HG03457 (cell line): ENCODE data around the gene GDF15.
"Not testable (repeated sequence)": the region's sequence is repeated elsewhere in the genome, so short reads cannot be mapped to it uniquely, and the experiment has no call there.

ENCODE experiments used
- ATAC-seq: cut with Tn5 transposase; IDR thresholded peaks from one replicate; pipeline ENCODE4 v1.9.1; 2021; ENCODE audit warnings: moderate number of reproducible peaks; ENCODE audit not compliant: unreplicated experiment

The GDF15 gene, protein sequence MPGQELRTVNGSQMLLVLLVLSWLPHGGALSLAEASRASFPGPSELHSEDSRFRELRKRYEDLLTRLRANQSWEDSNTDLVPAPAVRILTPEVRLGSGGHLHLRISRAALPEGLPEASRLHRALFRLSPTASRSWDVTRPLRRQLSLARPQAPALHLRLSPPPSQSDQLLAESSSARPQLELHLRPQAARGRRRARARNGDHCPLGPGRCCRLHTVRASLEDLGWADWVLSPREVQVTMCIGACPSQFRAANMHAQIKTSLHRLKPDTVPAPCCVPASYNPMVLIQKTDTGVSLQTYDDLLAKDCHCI

DNA sequence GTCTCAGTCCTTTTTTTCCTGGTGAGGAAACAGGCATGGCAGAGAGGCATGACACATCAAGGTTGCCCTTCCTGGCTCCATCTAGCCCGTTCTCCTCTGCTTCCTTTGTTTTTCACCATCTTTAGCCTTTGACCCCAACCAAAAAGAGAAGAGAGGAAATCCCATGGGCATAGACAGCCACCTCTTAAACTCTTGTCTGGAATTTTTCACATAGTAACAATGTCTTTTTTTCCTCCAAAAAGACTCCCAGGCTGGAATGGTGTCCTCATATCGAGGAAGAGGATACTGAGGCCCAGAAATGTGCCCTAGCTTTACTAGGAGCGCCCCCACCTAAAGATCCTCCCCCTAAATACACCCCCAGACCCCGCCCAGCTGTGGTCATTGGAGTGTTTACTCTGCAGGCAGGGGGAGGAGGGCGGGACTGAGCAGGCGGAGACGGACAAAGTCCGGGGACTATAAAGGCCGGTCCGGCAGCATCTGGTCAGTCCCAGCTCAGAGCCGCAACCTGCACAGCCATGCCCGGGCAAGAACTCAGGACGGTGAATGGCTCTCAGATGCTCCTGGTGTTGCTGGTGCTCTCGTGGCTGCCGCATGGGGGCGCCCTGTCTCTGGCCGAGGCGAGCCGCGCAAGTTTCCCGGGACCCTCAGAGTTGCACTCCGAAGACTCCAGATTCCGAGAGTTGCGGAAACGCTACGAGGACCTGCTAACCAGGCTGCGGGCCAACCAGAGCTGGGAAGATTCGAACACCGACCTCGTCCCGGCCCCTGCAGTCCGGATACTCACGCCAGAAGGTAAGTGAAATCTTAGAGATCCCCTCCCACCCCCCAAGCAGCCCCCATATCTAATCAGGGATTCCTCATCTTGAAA is at the start of gene GDF15:
Gene GDF15 (plus strand): TSS at position 484 of the 868 bp plus-strand sequence. CDS start 32 bp downstream, at position 516.
- ATAC-seq = no peak

DNA sequence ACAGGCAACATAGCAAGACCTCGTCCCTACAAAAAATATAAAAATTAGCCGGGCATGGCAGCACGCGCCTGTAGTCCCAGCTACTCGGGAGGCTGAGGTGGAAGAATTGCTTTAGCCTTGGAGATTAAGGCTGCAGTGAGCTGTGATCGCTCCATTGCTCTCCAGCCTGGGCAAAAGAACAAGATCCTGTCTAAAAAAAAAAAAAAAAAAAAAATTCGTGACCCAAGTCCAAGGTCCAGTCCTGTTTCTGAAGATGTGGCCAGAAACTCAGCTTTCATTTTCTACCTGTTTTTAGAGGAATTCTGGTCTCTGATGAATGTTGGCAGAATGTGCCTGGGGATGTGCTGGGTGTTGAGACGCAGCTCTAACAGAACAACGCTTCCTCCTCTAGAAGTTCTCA is 47.4 kb upstream of the GDF15 start:
- ATAC-seq = no peak

DNA sequence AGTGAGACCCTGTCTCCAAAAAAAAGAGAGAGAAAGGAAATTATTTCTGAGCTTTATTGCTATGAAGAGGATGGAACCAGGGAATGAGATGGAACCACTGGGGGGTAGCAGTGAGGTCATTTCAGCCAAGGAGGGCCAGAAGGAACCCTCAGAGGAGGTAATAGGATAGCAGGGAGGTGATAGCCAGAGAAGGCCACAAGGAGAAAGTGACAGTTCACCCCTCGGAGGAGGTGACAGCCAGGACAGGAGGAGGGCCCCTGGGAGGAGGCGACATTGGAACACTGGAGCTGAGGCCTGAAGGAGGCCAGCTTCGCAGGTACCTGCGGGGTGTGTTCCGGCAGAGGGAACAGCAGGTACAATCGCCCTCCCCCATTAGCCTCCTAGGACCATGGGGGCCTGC is 46.2 kb upstream of the GDF15 start:
- ATAC-seq = no peak

DNA sequence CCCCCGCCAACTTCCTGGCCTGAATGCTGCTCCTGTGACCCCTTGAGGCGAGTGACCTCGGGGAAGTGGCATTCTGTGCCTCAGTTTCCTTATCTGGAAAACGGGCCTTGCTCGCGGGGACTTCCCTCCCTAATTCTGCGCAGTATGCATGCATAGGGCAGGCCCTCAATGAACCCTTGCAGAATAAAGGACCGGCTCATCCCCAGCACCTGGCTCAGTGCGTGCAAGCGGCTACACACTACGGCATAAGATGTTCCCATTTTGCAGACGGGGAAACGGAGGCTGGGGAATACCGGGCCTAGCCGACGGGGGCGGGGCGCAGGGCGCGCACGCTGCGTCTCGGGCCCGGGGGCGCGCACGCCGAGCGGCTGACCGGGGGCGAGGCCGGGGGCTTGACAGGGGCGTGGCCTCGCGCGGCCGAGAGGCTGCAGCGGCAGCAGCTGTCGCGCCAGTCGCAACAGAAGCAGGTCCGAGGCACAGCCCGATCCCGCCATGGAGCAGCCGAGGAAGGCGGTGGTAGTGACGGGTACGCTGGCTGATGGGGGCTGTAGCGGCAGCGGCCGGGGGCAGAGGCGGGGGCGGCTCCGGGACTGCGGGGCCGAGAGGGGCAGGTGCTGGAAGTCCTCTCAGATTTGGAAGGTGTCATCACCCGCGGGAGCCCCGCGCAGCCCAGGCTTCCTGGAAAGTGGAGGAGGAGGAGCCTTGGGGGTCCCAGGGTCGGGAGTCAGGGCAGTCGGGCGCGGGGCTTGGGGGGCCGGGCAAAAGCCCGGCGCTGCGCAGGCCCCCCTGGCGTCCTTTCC is 45.6 kb upstream of the GDF15 start, which contains the start of gene PGPEP1:
Gene PGPEP1 (plus strand): TSS at position 409 of the 800 bp plus-strand sequence. CDS start 84 bp downstream, at position 493.
- no peak for ATAC-seq

DNA sequence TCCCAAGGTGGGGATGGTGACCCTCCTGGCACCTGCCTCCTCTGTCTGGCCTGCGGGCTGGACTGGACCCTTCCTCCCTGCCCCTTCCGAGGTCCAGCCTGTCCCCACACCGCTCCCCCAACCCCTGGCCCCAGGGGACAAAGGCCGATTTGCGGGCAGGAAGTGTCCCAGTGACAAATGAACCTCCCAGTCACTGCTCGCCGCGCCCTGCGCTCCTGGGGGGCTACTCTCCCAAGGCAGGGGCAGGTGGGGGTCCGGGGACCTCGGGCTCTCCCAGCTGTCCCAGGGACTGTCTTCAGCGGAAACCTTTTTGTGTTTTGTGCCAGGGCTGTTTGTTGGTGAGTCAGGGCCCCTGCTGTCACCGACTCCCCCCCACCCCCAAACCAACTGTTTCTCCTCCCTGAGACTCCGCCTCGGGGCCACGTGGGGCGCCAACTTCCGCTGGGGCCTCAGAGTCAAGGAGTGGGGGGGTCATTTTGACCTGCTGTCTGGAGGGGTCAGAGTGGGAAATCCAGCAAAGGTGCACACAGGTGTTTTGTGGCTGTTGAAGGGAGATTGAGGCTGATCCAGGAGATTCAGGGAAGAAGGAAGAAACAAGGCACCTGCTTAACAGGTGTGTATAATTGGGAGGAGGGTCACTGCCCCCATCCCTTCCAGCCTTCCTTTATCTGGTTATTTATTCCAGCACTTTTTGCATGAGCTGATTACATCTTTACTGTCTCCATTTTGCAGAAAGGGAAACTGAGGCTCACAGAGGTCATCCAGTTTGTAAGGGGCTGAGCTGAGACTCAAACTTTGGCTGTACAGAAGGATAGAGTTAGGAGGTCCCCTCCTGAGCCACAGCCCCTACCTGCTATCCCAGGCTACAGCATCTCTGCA is 44.7 kb upstream of the GDF15 start:
- ATAC-seq = no peak

DNA sequence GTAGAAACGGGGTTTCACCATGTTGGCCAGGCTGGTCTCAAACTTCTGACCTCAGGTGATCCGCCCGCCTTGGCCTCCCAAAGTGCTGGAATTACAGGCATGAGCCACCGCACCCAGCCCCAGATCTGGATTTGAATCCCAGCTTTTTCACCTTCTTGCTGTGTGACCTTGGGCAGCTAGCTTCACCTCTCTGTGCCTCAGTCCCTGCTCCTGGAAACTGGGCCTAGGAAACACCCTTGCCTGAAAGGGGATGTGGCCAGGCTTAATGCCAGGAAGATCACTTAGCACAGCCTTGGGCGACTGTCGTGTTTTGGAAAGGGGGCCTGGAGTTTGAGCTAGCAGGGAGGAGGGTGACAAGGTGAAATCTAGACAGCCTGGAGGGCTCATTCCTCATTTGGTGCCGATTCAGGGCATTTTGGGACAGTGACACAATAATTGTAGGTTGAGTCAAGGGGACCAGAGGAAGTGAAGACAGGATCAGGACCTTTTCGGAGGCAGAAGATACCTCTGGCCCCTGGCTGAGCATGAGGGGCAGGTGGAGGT is 43.8 kb upstream of the GDF15 start:
- ATAC-seq = no peak

DNA sequence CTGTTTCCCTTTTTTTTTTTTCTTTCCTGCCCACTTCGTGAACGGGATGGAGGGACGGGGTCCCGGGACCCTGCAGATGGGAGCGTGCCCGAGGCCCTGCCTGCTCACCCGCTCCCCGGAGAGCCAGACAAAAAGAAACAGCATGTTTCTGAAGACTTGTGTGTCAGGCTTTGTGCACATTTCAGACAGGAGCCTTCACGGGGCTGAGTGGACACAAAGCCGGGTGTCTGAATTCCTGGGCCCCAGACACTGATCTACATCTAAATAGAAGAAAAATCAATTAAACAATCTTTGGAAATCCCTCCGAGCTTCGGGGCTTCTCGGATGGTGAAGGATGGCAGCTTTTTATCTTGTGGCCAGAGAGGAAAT is 41.4 kb upstream of the GDF15 start:
- no peak for ATAC-seq

DNA sequence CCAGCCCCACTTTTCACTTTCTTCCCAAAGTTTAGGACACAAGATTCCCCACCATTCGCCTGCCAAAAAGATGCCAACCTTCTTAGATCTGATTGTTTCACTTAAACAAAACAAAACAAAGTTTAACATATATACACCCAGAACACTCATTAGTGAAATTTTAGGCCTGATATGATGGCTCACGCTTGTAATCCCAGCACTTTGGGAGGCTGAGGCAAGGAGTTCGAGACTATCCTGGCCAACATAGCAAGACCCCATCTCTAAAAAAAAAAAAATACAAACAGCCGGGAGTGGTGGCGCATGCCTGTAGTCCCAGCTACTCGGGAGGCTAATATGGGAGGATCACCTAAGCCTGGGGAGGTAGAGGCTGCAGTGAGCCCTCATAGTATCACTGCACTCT is 40.7 kb upstream of the GDF15 start:
- no peak for ATAC-seq

DNA sequence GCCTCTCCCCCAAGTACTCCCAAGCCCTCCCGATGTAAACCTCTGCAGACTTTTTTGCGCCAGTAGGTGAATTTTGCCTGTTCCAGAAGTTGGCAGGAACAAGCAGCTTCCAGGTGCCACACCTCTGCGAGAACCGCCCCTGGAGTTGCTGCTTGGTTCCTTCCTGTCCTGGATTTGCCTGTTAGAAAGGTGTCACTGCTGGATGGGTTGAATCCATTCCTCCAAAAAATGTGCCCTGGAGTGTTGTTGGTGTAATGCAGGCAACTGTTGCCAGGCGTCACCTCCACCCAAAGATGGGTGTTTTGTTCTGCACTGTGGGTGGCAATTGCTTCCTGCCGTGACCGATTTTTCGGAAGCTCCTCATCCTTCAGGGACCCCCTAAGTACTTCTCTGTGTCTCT is 39.9 kb upstream of the GDF15 start:
- no peak for ATAC-seq

DNA sequence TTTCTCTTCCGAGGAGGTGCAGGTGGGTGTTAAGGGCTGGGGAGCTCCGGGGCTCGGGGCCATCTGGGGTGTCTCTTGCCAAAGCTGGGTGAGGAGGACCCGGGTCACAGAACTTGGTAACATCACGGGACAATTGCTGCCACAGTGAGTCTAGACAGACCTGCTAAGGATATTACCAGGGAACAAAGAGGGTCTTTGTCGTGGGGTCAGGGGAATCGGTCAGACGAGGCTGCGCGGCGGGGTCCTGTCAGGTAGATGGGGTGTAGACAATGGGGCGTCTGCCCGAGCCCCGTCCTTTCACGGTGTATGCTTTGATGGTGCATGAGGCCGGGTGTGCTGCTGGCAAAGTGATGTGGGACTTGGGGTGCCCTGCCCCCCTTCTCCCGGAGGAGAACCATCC is 37.8 kb upstream of the GDF15 start:
- no peak for ATAC-seq

DNA sequence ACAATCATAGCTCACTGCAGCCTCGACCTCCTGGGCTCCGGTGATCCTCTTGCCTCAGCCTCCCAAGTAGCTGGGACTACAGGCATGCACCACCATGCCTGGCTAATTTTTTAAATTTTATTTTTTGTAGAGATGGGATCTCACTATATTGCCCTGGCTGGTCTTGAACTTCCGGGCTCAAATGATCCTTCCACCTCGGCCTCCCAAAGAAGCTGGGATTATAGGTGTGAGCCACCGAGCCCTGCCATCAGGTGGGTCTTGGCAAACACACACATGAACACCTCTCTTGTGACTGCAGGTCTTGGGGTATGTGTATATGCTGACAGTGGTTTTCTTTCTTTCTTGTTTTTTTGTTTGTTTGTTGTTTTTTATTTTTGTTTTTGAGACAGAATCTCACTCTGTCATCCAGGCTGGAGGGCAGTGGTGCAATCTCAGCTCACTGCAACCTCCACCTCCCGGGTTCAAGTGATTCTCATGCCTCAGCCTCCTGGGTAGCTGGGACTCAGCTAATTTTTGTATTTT is 37.1 kb upstream of the GDF15 start:
- ATAC-seq = not testable (repeated sequence)

DNA sequence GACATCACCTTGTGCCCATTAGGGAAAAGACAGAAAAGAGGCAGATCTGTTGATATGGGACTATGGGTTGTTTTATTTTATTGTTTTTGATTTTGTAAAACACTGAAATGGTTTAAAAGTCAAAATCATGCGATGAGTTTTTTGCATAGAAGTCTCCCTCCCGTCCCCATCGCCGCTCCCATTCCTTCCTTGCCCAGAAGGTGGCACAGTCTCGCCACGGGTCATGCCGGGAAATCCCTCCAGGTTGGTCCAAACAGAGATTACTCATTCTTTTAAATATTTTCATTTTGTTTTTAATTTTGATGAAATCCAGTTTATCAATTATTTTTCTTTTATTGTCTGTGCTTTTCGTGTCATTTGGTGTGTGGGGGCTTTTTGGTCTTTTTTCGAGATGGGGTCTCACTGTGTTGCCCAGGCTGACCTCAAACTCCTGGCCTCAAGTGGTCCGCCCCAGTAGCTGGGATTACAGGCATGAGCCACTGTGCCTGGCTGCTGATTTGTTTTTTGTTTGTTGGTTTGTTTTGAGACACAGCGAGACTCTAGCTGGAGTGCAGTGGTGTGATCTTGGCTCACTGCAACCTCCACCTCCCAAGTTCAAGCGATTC is 36.3 kb upstream of the GDF15 start:
- no peak for ATAC-seq

DNA sequence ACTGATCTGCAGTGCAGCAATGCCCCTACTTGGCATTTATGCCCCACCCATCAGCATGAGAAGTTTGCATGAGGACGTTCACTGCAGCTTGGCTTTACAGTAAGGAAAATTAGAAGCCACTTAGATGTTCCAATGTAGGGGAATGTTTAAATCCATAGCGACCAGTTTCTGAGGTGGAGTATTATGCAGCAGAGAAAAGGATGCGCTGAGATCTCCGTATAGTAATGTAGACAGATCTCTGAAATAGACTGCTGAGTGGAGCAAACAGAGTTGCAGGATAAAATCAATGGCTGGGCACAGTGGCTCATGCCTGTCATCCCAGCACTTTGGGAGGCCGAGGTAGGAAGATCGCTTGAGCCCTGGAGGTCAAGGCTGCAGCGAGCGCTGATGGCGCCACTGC is 35.5 kb upstream of the GDF15 start:
- no peak for ATAC-seq

DNA sequence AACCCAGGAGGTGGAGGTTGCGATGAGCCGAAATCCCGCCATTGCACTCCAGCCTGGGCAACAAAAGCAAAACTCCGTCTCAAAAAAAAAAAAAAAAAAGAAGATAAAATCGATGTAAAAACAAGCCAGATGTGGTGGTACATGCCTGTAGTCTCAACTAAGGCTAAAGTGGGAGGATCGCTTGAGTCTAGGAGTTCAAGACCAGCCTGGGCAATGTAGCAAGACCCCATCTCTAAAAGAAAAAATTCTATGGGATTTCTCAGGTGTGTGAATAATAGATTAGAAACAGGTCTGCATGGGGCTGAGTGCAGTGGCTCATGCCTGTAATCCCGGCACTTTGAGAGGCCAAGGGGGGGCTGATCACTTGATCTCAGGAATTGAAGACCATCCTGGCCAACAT is 34.4 kb upstream of the GDF15 start:
- no peak for ATAC-seq

DNA sequence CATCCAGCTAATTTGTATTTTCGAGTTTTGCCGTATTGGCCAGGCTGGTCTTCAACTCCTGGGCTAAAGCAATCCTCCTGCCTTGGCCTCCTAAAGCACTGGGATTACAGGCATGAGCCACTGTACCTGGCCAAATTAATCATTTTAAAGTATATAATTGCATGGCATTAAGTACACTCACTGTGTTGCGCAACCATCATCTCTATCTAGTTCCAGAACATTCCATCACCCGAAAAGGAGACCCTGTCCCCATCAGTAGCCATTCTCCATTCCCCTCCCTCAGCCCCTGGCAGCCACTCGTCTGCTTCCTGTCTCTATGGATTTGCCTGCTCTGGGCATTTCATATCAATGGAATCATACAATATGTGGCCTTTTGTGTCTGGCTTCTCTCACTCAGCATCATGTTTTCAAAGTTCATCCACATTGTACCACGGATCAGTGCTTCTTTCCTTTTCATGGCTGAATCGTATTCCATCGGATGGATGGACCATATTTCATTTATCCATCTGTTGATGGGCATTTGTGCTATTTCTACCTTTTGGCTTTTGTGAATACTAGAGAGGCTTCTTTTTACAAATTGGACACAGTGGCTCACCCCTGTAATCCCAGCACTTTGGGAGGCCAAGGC is 32.5 kb upstream of the GDF15 start:
- ATAC-seq = no peak

DNA sequence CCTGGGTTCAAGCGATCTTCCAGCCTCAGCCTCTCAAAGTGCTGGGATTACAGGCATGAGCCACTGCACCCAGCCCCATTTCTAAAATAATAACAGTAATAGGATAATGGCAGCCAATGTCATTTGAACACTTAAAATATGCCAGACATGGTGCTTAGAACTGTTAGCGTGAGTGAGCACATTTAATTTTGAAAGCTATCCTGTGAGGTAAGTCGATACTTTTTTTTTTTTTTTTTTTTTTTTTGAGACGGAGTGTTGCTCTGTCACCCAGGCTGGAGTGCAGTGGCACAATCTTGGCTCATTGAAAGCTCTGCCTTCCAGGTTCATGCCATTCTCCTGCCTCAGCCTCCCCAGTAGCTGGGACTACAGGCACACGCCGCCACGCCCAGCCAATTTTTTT is 31.2 kb upstream of the GDF15 start:
- not testable (repeated sequence) for ATAC-seq

DNA sequence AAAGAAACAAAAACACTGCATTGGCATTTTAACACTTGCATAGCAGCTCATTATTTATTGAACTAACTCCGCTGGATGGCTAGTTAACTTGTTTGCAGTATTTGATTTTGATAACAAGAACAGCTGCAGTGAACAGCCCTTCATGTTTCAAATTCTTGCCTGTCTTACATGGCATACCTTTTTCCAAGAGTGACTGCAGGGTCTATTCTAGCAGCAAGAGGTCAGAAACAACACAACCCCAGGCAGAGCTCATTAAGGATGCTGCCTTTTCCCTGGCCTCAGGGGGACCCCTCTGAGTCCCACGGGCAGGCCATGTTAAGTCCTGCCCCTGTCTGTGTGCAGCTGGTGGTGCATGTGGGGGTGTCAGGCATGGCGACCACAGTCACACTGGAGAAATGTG is 28.9 kb upstream of the GDF15 start:
- ATAC-seq = no peak

DNA sequence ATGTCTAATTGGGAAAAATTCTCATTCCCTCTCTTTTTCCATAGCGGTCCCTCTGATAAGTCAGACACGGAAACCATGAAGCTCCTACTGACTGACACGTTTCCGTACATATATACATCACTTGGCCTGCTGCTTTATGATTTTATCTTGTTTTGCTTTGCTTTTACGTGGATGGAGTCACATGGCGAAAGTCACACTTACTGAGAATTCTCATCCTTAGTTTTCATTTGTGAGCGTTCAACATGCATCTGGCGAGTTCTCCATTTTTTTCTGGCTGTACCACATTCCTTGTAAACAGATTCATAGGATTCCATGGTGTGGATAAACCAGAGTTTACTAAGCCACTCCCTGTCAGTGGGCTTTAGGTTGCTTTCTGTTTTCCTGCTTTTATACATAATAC is 24.3 kb upstream of the GDF15 start:
- ATAC-seq = no peak

DNA sequence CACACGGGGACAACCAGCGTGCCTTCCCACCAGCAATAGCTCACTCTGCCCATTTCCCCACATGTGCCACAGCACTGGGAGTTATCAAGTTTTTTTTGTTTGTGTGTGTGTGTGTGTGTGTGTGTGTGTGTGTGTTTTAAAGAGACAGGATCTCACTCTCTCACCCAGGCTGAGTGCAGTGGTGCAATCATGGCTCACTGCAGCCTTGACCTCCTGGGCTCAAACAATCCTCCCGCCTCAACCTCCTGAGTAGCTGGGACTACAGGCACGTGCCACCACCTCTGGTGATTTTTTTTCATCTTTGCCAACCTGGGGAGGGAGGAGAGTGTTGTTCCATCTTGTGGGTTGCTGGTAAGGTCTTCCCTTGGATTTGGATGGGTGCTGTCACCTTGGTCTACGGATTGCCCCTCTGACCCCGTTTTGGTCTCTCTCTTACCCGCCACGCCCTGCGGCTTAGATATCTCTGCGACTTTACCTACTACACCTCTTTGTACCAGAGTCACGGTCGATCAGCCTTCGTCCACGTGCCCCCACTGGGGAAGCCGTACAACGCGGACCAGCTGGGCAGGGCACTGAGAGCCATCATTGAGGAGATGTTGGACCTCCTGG is 22.9 kb upstream of the GDF15 start:
- ATAC-seq = no peak
